Loucy (cell line): Measurements from ENCODE around the gene MRPL49.
A peak's percentile ranks its signal among the peaks of the same experiment; 100 is the strongest.
"Not testable (repeated sequence)": the region's sequence is repeated elsewhere in the genome, so short reads cannot be mapped to it uniquely, and the experiment has no call there.

Source experiments
- H2AFZ ChIP-seq: fragments of 200-600 bp; sonication (generic); 2 replicates; pipeline ENCODE4 v1.6.0; 2016; ENCODE audit warnings: antibody characterized with exemption, mild to moderate bottlenecking, low read length, moderate library complexity
- H3F3A ChIP-seq: fragments of 200-600 bp; 2 replicates; pipeline ENCODE4 v1.6.0; 2016; ENCODE audit warnings: antibody characterized with exemption, low read depth, mild to moderate bottlenecking
- H3K27me3 ChIP-seq: fragments of 200-600 bp; sonication (generic); 2 replicates; pipeline ENCODE4 v1.6.1; 2014; ENCODE audit warnings: low read length, mild to moderate bottlenecking; ENCODE audit not compliant: insufficient read depth, poor library complexity, severe bottlenecking
- H3K36me3 ChIP-seq: fragments of 200-600 bp; sonication (generic); 2 replicates; pipeline ENCODE4 v1.6.1; 2016; ENCODE audit warnings: low read length; ENCODE audit not compliant: insufficient read depth
- H3K4me1 ChIP-seq: fragments of 200-600 bp; sonication (generic); 2 replicates; pipeline ENCODE4 v1.5.1; 2014; ENCODE audit warnings: low read length, mild to moderate bottlenecking; ENCODE audit not compliant: insufficient read depth, poor library complexity, severe bottlenecking
- H3K4me2 ChIP-seq: fragments of 200-600 bp; sonication (generic); 2 replicates; pipeline ENCODE4 v1.6.0; 2014; ENCODE audit warnings: antibody characterized with exemption, low read length, low read depth, mild to moderate bottlenecking; ENCODE audit not compliant: poor library complexity, severe bottlenecking
- H3K4me3 ChIP-seq: fragments of 200-600 bp; sonication (generic); 2 replicates; pipeline ENCODE4 v1.5.1; 2014; ENCODE audit warnings: low read length, mild to moderate bottlenecking, mixed read lengths; ENCODE audit not compliant: poor library complexity, severe bottlenecking
- H3K79me2 ChIP-seq: fragments of 200-600 bp; sonication (generic); 2 replicates; pipeline ENCODE4 v1.6.1; 2014; ENCODE audit warnings: low read length; ENCODE audit not compliant: insufficient read depth
- H3K9ac ChIP-seq: fragments of 200-600 bp; sonication (generic); 2 replicates; pipeline ENCODE4 v1.6.0; 2014; ENCODE audit warnings: mild to moderate bottlenecking, low read depth, low read length, moderate library complexity; ENCODE audit not compliant: poor library complexity, severe bottlenecking
- H3K9me2 ChIP-seq: fragments of 200-600 bp; sonication (generic); replicated peaks from 2 replicates; pipeline ENCODE4 v1.6.1; 2016; ENCODE audit warnings: low read depth, low read length, mixed read lengths
- H3K9me3 ChIP-seq: fragments of 200-600 bp; sonication (generic); 2 replicates; pipeline ENCODE4 v1.6.1; 2014; ENCODE audit warnings: mild to moderate bottlenecking, antibody characterized with exemption, low read length, low read depth; ENCODE audit not compliant: insufficient read depth
- H4K20me1 ChIP-seq: fragments of 200-600 bp; sonication (generic); 2 replicates; pipeline ENCODE4 v1.6.0; 2014; ENCODE audit warnings: antibody characterized with exemption, low read length, mild to moderate bottlenecking; ENCODE audit not compliant: insufficient read depth, poor library complexity, severe bottlenecking
- EZH2phosphoT487 ChIP-seq: fragments of 200-600 bp; IDR thresholded peaks from 2 replicates; pipeline ENCODE4 v1.6.1; 2018; ENCODE audit warnings: antibody characterized with exemption, mild to moderate bottlenecking, moderate library complexity, borderline replicate concordance
- TF ChIP-seq, protein P1 (sequence below): fragments of 200-600 bp; sonication (generic); conservative IDR thresholded peaks from 2 replicates; pipeline ENCODE4 v1.5.1; 2014; ENCODE audit warnings: mild to moderate bottlenecking, antibody characterized with exemption, low read length

MRPL49 gene

GRCh38 chr11:65148657-65149056, 26.5 kb downstream of the MRPL49 start:
- Histone ChIP-seq H3K27me3 (no peaks in the 10 kb centered on the region), H3K9me2 (no peaks in the 10 kb centered on the region), H3K4me3 (no peak overlapping the region), H3K9me3 (no peaks in the 10 kb centered on the region), H3K4me2 (no peak overlapping the region), H4K20me1 (no peaks in the 10 kb centered on the region), H2AFZ (no peak overlapping the region), H3K4me1 (no peaks in the 10 kb centered on the region), H3K79me2 (no peaks in the 10 kb centered on the region), H3K36me3 (no peaks in the 10 kb centered on the region), H3K9ac (no peak overlapping the region), H3F3A (no peaks in the 10 kb centered on the region)
- TF ChIP-seq, protein P1, sequence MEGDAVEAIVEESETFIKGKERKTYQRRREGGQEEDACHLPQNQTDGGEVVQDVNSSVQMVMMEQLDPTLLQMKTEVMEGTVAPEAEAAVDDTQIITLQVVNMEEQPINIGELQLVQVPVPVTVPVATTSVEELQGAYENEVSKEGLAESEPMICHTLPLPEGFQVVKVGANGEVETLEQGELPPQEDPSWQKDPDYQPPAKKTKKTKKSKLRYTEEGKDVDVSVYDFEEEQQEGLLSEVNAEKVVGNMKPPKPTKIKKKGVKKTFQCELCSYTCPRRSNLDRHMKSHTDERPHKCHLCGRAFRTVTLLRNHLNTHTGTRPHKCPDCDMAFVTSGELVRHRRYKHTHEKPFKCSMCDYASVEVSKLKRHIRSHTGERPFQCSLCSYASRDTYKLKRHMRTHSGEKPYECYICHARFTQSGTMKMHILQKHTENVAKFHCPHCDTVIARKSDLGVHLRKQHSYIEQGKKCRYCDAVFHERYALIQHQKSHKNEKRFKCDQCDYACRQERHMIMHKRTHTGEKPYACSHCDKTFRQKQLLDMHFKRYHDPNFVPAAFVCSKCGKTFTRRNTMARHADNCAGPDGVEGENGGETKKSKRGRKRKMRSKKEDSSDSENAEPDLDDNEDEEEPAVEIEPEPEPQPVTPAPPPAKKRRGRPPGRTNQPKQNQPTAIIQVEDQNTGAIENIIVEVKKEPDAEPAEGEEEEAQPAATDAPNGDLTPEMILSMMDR, result no peak
- TF ChIP-seq EZH2phosphoT487, result no peak

DNA sequence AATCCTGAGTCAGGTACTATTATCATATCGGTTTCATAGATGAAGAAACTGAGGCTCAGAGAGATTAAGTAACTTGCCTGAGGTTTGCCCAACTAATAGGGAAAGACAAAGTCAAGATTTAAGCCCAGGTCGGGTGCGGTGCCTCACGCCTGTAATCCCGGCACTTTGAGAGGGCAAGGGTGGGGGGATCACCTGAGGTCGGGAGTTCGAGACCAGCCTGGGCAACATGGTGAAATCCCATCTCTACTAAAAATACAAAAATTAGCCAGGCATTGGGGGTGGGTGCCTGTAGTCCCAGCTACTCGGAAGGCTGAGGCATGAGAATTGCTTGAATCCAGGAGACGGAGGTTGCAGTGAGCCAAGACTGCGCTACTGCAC, 28.0 kb downstream of the MRPL49 start:
- H3K9me3 ChIP-seq, H3K9ac ChIP-seq, H2AFZ ChIP-seq, H3K4me1 ChIP-seq, H3K79me2 ChIP-seq, H3K4me2 ChIP-seq, H3K27me3 ChIP-seq, H3K9me2 ChIP-seq, H3K4me3 ChIP-seq, H3F3A ChIP-seq, H4K20me1 ChIP-seq, H3K36me3 ChIP-seq: not testable (repeated sequence)

- no peaks in the 10 kb centered on the region for H3K79me2 ChIP-seq
- H3K36me3 ChIP-seq, result no peaks in the 10 kb centered on the region
- H3K9me2 ChIP-seq, result no peaks in the 10 kb centered on the region
- TF ChIP-seq, protein P1, result no peak
- TF ChIP-seq EZH2phosphoT487, result no peak
- no peaks in the 10 kb centered on the region for H4K20me1 ChIP-seq
- H3K9me3 ChIP-seq, result no peaks in the 10 kb centered on the region
- H3K4me2 ChIP-seq, result no peak overlapping the region
- no peaks in the 10 kb centered on the region for H3F3A ChIP-seq
- H2AFZ ChIP-seq, result no peak overlapping the region
- no peak overlapping the region for H3K9ac ChIP-seq
- no peaks in the 10 kb centered on the region for H3K4me1 ChIP-seq
- no peak overlapping the region for H3K4me3 ChIP-seq
- no peaks in the 10 kb centered on the region for H3K27me3 ChIP-seq
Measured at GRCh38 chr11:65150509-65151299, 28.6 kb downstream of the MRPL49 start.

- H3K4me2 ChIP-seq, result no peak overlapping the region
- H2AFZ ChIP-seq, result 0 out of 2 replicates have a peak overlapping the region, but pooled peaks have one; percentile 68
- H3K36me3 ChIP-seq, result no peaks in the 10 kb centered on the region
- no peaks in the 10 kb centered on the region for H4K20me1 ChIP-seq
- no peak overlapping the region for H3K9ac ChIP-seq
- no peaks in the 10 kb centered on the region for H3K4me1 ChIP-seq
- no peaks in the 10 kb centered on the region for H3K9me3 ChIP-seq
- no peaks in the 10 kb centered on the region for H3K9me2 ChIP-seq
- no peaks in the 10 kb centered on the region for H3K27me3 ChIP-seq
- TF ChIP-seq EZH2phosphoT487, result no peak
- TF ChIP-seq, protein P1, result no peak
- no peaks in the 10 kb centered on the region for H3F3A ChIP-seq
- no peaks in the 10 kb centered on the region for H3K79me2 ChIP-seq
- no peak overlapping the region for H3K4me3 ChIP-seq
Measured at GRCh38 chr11:65151331-65151899, 29.3 kb downstream of the MRPL49 start.
